Bronchial epithelial cell (primary cell): ENCODE results near the gene MIOS. TPM values are rescaled to one million over a fixed set of nuclear protein-coding genes. Genes with fewer than 3 reads are reported as not detected.
A peak's percentile ranks its signal among the peaks of the same experiment; 100 is the strongest.

Source experiments
- DNase-seq: peaks from one replicate; pipeline ENCODE4 v3.0.0-alpha.2; 2010; ENCODE audit warnings: low read depth
- FAIRE-seq: peaks from 2 replicates; lab custom pipeline; 2011; peaks lifted over from hg19 to GRCh38; lab: Jason Lieb, UNC
- H3K27me3 ChIP-seq: 2 replicates; pipeline ENCODE4 v1.5.1; 2011; ENCODE audit warnings: low read length; ENCODE audit not compliant: control insufficient read depth, insufficient read depth
- H3K36me3 ChIP-seq: 2 replicates; pipeline ENCODE4 v1.5.1; 2011; ENCODE audit warnings: low read length; ENCODE audit not compliant: control insufficient read depth, insufficient read depth
- H3K4me3 ChIP-seq: 2 replicates; pipeline ENCODE4 v1.5.1; 2011; ENCODE audit warnings: mild to moderate bottlenecking, low read depth, low read length, control low read depth
- CTCF ChIP-seq: IDR thresholded peaks from 2 replicates; pipeline ENCODE4 v1.5.1; 2011; ENCODE audit warnings: mild to moderate bottlenecking, moderate library complexity, low read length, control low read depth, inconsistent platforms; ENCODE audit not compliant: insufficient read depth, severe bottlenecking
- total RNA-seq: library from RNA; depleted of rRNA; stranded (reverse); fragments of >200 nt; gene quantifications from 2 replicates; pipeline ENCODE4 v1.2.1, GENCODE V29; 2014

The MIOS gene
- total RNA-seq, 1 donor from 2014 or later, result 36.3 TPM

DNA sequence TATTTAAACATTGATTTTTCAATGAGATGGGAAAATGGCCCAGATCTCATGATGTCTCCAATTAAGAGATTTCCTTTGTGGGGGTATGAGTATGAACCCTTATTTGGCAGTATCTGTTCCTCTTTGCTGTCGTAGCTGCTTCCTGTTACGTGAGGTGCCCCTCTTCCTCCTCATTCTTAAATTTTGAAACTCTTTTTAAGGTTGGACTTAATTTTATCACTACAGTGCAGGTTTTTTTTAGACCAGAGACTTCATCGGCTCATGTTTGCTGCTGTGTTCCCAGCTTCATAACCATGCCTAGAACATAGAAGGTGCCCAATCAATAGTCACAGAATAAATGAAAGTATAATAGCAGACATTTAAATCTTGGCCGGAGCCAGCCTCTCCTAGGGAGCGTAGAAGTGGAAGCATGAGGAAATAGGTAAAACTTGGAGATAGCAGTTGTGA lies 2.4 kb downstream of the MIOS start:
- FAIRE-seq (no peak), DNase-seq (no peak)
- H3K4me3 ChIP-seq, result no peak overlapping the region
- no peak for TF ChIP-seq CTCF
- no peaks in the 10 kb centered on the region for H3K36me3 ChIP-seq
- no peaks in the 10 kb centered on the region for H3K27me3 ChIP-seq

GRCh38 chr7:7569615-7570014 lies 2.9 kb downstream of the MIOS start:
- FAIRE-seq (no peak), DNase-seq (peak; percentile 35)
- H3K27me3 ChIP-seq, result no peaks in the 10 kb centered on the region
- TF ChIP-seq CTCF, result no peak
- H3K4me3 ChIP-seq, result no peak overlapping the region
- no peaks in the 10 kb centered on the region for H3K36me3 ChIP-seq

GRCh38 chr7:7570584-7570983 lies 3.9 kb downstream of the MIOS start:
- FAIRE-seq (no peak), DNase-seq (no peak)
- TF ChIP-seq CTCF, result no peak
- H3K36me3 ChIP-seq, result no peaks in the 10 kb centered on the region
- H3K4me3 ChIP-seq, result no peak overlapping the region
- H3K27me3 ChIP-seq, result no peaks in the 10 kb centered on the region

DNA sequence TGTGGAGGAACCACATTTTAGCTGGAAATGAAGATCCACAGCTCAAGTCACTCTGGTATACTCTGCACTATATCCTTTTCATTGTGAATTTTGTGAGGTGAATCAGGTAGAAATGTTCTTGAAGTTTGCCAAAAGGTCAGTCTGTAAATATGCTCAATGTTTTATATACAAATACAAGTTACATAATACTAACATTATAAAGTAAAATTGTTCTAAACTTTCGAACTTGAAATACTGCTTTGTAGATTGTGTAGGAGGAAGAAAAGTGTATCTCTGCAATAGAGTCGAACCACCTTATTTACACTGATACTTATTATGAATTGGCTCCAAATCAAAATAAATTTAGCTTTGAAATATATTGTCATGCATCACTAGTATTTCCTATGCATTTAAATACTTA lies 7.0 kb downstream of the MIOS start:
- DNase-seq (no peak), FAIRE-seq (no peak)
- Histone ChIP-seq H3K36me3 (no peaks in the 10 kb centered on the region), H3K27me3 (no peaks in the 10 kb centered on the region), H3K4me3 (no peak overlapping the region)
- no peak for TF ChIP-seq CTCF

DNA sequence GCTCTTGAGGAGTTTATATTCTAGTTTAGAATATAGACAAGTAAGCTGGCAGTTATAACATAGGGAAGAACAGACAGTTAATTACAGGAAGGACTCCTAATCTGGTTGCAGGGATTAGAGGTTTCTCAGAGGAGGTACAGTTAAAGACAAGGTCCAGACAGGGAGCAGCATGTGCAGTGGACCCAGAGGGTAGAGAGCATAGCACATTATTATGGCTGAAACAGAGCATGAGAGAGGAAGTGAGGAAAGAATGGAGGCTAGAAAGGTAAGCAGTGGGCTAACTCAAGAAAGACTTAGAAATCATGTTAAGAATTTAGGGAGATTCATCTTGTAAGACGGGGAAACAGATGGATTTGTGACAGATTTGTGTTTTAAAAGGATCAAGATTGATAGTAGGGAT lies 9.7 kb downstream of the MIOS start:
- Histone ChIP-seq H3K27me3 (no peaks in the 10 kb centered on the region), H3K36me3 (no peaks in the 10 kb centered on the region), H3K4me3 (no peak overlapping the region)
- DNase-seq, result no peak
- FAIRE-seq, result no peak
- no peak for TF ChIP-seq CTCF

DNA sequence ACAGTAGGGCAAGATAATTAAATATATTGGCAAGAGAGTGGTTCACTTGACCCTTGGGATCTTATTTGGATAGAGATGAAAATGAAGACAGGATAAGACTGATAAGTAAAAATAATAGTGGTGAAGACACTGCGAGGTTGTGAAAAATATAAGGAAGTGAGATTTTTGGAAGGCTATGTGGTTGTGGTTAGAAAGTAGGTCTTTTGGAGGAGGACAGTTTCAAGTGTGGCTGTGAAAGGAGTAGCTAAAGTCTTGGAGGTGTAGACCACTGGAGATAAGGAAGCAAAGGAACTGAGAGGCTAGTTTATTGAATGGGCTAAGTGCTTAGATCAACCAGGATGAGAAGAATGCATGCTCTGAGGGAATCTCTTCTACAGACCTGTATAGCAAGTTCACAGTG lies 11.2 kb downstream of the MIOS start:
- FAIRE-seq (no peak), DNase-seq (no peak)
- Histone ChIP-seq H3K36me3 (no peaks in the 10 kb centered on the region), H3K4me3 (no peak overlapping the region), H3K27me3 (no peaks in the 10 kb centered on the region)
- TF ChIP-seq CTCF, result no peak
